Inflammatory macrophage (primary cell): Measurements from ENCODE around the gene PCSK1.

ENCODE experiments used
- DNase-seq, 2 donors: peaks; one replicate each; pipeline ENCODE4 v3.0.0-alpha.2; 2020 to 2022
- total RNA-seq, 18 experiments: gene quantifications; one replicate each; lab custom pipeline; 2026; ENCODE audit warnings: mixed read lengths in 6 of 18, inconsistent platforms in 2 of 18; lab: John Stamatoyannopoulos, UW

PCSK1 gene
- total RNA-seq: 0 to 0.99 (median 0.19) reads per million in 18 experiments

GRCh38 chr5:96433066-96433447, at the start of gene PCSK1:
Gene PCSK1, minus strand, starts transcription at chr5:96433248. Its CDS starts 206 bp downstream, at chr5:96433042.
- no peak for DNase-seq

- DNase-seq: no peak
These were observed 48.8 kb upstream of the PCSK1 start for GRCh38 chr5:96481867-96482266.

GRCh38 chr5:96481009-96481786, 48.1 kb upstream of the PCSK1 start:
- no peak for DNase-seq

- DNase-seq: no peak
These were observed 45.9 kb upstream of the PCSK1 start for GRCh38 chr5:96478983-96479382.

- no peak for DNase-seq
These were observed 43.6 kb upstream of the PCSK1 start for GRCh38 chr5:96476654-96477053.

GRCh38 chr5:96474073-96474472, 41.0 kb upstream of the PCSK1 start:
- no peak for DNase-seq

GRCh38 chr5:96473155-96473554, 40.1 kb upstream of the PCSK1 start:
- no peak for DNase-seq

GRCh38 chr5:96470785-96471184, 37.7 kb upstream of the PCSK1 start:
- DNase-seq: no peak

GRCh38 chr5:96468956-96469355, 35.9 kb upstream of the PCSK1 start:
- DNase-seq: no peak

- DNase-seq: no peak
These were observed 30.0 kb upstream of the PCSK1 start for GRCh38 chr5:96463091-96463490.

GRCh38 chr5:96459313-96460121, 26.5 kb upstream of the PCSK1 start:
- DNase-seq: no peak

- DNase-seq: no peak
These were observed 25.1 kb upstream of the PCSK1 start for GRCh38 chr5:96458176-96458575.

GRCh38 chr5:96455789-96456188, 22.7 kb upstream of the PCSK1 start:
- no peak for DNase-seq

- no peak for DNase-seq
These were observed 20.3 kb upstream of the PCSK1 start for GRCh38 chr5:96453394-96453793.

GRCh38 chr5:96447949-96448348, 14.9 kb upstream of the PCSK1 start:
- no peak for DNase-seq

- DNase-seq: no peak
These were observed 7.1 kb upstream of the PCSK1 start for GRCh38 chr5:96440185-96440538.

GRCh38 chr5:96439477-96440184, 6.6 kb upstream of the PCSK1 start:
- DNase-seq: peak in 1 of 2 donors; percentile 5

- peak; percentile 8 to 34 for DNase-seq
These were observed 1.2 kb upstream of the PCSK1 start for GRCh38 chr5:96434201-96434645.

- no peak for DNase-seq
These were observed 607 bp downstream of the PCSK1 start for GRCh38 chr5:96432216-96433065.

GRCh38 chr5:96431376-96432187, 1.5 kb downstream of the PCSK1 start:
- DNase-seq: no peak

GRCh38 chr5:96427824-96428223, 5.2 kb downstream of the PCSK1 start:
- no peak for DNase-seq
